Measurements from ENCODE around the gene ZNF20. TPM values are rescaled to one million over a fixed set of nuclear protein-coding genes. Genes with fewer than 3 reads are reported as not detected.

The ZNF20 gene
- total RNA-seq, 1 experiment from 2014 or later: 2.0 TPM

DNA sequence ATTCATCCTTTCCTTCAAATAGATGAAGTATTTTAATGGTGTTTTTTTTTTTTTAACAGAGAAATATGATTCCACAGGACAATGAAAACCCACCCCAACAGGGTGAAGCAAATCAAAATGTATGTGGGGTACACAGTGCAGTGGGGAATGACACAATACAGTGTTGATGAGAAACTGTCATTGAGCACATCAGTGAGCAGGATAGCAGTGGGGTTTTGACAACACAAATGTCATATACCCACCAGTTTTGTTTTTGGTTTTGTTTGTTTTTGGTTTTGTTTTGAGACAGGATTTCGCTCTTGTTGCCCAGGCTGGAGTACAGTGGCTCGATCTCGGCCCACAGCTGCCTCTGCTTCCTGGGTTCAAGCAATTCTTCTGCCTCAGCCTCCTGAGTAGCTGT lies 46.4 kb downstream of the ZNF20 start:
- Mint-ChIP-seq H3K4me3 (ENCODE audit: low read depth, unreplicated experiment) (no peak overlapping the region), H3K4me1 (ENCODE audit: low read depth, unreplicated experiment) (no peaks in the 10 kb centered on the region), H3K9me3 (ENCODE audit: low read depth, unreplicated experiment) (peaks cover 19% of the 10 kb centered on the region), H3K27ac (ENCODE audit: unreplicated experiment) (no peak overlapping the region), H3K36me3 (ENCODE audit: insufficient read depth, unreplicated experiment) (no peaks in the 10 kb centered on the region), H3K27me3 (ENCODE audit: unreplicated experiment) (no peaks in the 10 kb centered on the region)
- intact Hi-C loops (cut with micrococcal nuclease; ENCODE audit: unreplicated experiment): no loop called here
- no peak for DNase-seq
- TF ChIP-seq, protein P1, sequence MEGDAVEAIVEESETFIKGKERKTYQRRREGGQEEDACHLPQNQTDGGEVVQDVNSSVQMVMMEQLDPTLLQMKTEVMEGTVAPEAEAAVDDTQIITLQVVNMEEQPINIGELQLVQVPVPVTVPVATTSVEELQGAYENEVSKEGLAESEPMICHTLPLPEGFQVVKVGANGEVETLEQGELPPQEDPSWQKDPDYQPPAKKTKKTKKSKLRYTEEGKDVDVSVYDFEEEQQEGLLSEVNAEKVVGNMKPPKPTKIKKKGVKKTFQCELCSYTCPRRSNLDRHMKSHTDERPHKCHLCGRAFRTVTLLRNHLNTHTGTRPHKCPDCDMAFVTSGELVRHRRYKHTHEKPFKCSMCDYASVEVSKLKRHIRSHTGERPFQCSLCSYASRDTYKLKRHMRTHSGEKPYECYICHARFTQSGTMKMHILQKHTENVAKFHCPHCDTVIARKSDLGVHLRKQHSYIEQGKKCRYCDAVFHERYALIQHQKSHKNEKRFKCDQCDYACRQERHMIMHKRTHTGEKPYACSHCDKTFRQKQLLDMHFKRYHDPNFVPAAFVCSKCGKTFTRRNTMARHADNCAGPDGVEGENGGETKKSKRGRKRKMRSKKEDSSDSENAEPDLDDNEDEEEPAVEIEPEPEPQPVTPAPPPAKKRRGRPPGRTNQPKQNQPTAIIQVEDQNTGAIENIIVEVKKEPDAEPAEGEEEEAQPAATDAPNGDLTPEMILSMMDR (IDR thresholded peaks at IDR 0.05; ENCODE audit: unreplicated experiment): no peak
- no TSS peak for BruUV-seq (replicated peaks)
- CTCF ChIA-PET: no interaction called here

DNA sequence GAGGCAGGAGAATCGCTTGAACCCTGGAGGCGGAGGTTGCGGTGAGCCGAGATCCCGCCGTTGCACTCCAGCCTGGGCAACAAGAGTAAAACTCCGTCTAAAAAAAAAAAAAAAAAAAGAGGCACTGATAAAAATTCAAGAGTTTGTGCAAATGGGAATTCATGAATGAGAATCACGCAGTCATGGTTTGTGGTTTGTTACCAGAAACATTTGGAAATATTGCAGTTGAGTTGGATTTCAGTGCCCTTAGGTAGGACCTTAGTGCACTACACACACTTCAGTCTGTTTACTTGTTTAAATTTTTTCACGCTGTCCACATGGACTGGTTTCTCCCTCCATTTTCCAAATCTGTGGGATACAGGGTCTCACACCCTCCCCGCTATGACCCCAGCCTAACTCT lies 47.2 kb downstream of the ZNF20 start:
- TF ChIP-seq, protein P1 (IDR thresholded peaks at IDR 0.05; ENCODE audit: unreplicated experiment): no peak
- Mint-ChIP-seq H3K9me3 (ENCODE audit: low read depth, unreplicated experiment) (peaks cover 17% of the 10 kb centered on the region), H3K4me1 (ENCODE audit: low read depth, unreplicated experiment) (no peaks in the 10 kb centered on the region), H3K4me3 (ENCODE audit: low read depth, unreplicated experiment) (no peak overlapping the region), H3K27ac (ENCODE audit: unreplicated experiment) (no peak overlapping the region), H3K36me3 (ENCODE audit: insufficient read depth, unreplicated experiment) (no peaks in the 10 kb centered on the region), H3K27me3 (ENCODE audit: unreplicated experiment) (no peaks in the 10 kb centered on the region)
- no peak for DNase-seq
- intact Hi-C loops (cut with micrococcal nuclease; ENCODE audit: unreplicated experiment): no loop called here
- no TSS peak for BruUV-seq (replicated peaks)
- CTCF ChIA-PET: no interaction called here

DNA sequence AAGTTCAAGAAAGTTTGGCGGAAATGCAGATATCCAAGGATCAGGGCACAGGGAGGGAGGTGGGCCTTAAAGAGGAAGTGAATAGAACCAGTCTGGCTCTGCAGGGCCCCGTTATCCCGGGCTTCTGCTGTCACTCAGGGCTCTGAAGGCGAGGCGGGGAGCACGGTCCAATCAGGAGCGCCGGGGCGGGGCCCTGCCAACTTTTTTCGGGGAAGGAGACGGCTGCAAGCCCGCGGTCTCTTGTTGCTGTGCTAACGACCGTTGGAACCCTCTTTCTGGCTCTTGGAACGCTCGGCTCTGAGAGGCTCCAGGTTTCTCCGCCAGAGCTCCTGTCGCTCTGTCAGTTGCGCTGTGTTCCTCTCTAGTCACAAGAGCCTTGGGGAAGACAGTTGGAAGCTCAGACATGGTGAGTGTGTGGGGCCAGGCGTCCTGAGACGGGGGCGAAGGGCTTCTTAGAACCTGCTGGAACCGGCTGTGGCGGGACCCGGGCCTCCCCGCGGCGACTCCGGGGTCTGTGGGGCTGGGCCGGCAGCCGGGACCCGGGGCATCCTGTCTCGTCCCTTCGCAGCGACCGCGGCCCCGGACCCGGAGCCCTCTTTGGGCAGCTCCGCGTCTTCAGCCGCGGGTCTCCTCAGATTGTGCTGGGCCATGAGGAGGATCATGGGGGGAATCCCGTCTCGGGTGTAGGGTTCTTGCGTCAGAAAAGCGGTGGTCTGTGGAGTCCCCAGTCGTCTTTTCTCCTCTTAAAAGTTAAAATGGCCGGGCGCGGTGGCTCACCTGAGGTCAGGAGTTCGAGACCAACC lies 47.9 kb downstream of the ZNF20 start:
- CTCF ChIA-PET: no interaction called here
- H3K4me3 Mint-ChIP-seq (ENCODE audit: low read depth, unreplicated experiment): no peak overlapping the region
- peaks cover 15% of the 10 kb centered on the region for H3K9me3 Mint-ChIP-seq (ENCODE audit: low read depth, unreplicated experiment)
- intact Hi-C loops (cut with micrococcal nuclease; ENCODE audit: unreplicated experiment): no loop called here
- H3K36me3 Mint-ChIP-seq (ENCODE audit: insufficient read depth, unreplicated experiment): no peaks in the 10 kb centered on the region
- no peaks in the 10 kb centered on the region for H3K27me3 Mint-ChIP-seq (ENCODE audit: unreplicated experiment)
- BruUV-seq (replicated peaks): no TSS peak
- DNase-seq: no peak
- no peaks in the 10 kb centered on the region for H3K4me1 Mint-ChIP-seq (ENCODE audit: low read depth, unreplicated experiment)
- TF ChIP-seq, protein P1 (IDR thresholded peaks at IDR 0.05; ENCODE audit: unreplicated experiment): no peak
- H3K27ac Mint-ChIP-seq (ENCODE audit: unreplicated experiment): no peak overlapping the region

DNA sequence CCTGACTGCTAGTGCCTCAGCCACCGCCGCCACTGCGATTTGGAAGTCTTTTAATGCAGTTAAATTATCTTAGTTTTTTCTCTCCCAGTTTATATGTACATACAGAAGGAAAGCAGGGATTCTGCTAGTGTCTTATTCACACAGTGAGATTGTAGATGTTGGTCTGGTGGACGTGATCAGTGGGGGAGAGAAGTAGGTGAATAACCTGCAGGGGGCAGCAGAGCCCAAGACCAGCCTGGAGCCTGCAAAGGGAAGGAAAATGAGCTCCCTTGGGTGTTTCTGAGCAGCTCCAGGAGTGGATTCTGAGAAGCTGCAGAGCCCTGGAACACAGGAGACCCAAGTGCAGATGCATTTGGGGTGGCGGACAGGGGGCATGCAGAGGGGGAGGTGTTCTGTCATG lies 49.3 kb downstream of the ZNF20 start:
- Mint-ChIP-seq H3K36me3 (ENCODE audit: insufficient read depth, unreplicated experiment) (no peaks in the 10 kb centered on the region), H3K4me1 (ENCODE audit: low read depth, unreplicated experiment) (no peaks in the 10 kb centered on the region), H3K9me3 (ENCODE audit: low read depth, unreplicated experiment) (peaks cover 12% of the 10 kb centered on the region), H3K4me3 (ENCODE audit: low read depth, unreplicated experiment) (no peak overlapping the region), H3K27ac (ENCODE audit: unreplicated experiment) (no peak overlapping the region), H3K27me3 (ENCODE audit: unreplicated experiment) (no peaks in the 10 kb centered on the region)
- no peak for DNase-seq
- TF ChIP-seq, protein P1 (IDR thresholded peaks at IDR 0.05; ENCODE audit: unreplicated experiment): no peak
- CTCF ChIA-PET: interaction anchor here (0.6 kb wide), 2 partner anchors 89 to 316 kb away, joined by 4 to 5 read pairs; no protein-coding TSS in a partner anchor
- BruUV-seq (replicated peaks): no TSS peak
- intact Hi-C loops (cut with micrococcal nuclease; ENCODE audit: unreplicated experiment): no loop called here

Data from Calu3 (cell line).